ENCODE measurements around the gene CYB5A. TPM values are rescaled to one million over a fixed set of nuclear protein-coding genes. Genes with fewer than 3 reads are reported as not detected.
A peak's percentile ranks its signal among the peaks of the same experiment; 100 is the strongest.

The CYB5A gene
- polyA plus RNA-seq, 4 donors: 91.1 to 1,144 (median 565) TPM

- DNase-seq: no peak
- no peaks in the 10 kb centered on the region for H3K9me3 ChIP-seq (ENCODE audit: control insufficient read depth in 2 of 2, insufficient read depth in 1 of 2, low read depth in 1 of 2, low read length in 1 of 2)
- H3K4me1 ChIP-seq (ENCODE audit: control insufficient read depth in 3 of 3, insufficient read depth in 2 of 3, low read depth in 1 of 3, low read length in 2 of 3): peaks cover 5 to 33% (median 17%) of the 10 kb centered on the region in 3 donors
- no peak overlapping the region for H3K4me3 ChIP-seq (ENCODE audit: low read depth in 1 of 3, low read length in 3 of 3)
- 47 to 69% (median 55%) methylated on average over 11 of the region's 11 CpGs for WGBS, 3 donors
- no peak for FAIRE-seq
- H3K36me3 ChIP-seq (ENCODE audit: control insufficient read depth in 3 of 3, insufficient read depth in 2 of 3, low read depth in 1 of 3, low read length in 3 of 3): peaks cover 0 to 22% (median 4%) of the 10 kb centered on the region in 3 donors
- H3K27me3 ChIP-seq (ENCODE audit: control insufficient read depth in 3 of 3, insufficient read depth in 3 of 3, low read length in 3 of 3): no peaks in the 10 kb centered on the region
- H3K27ac ChIP-seq (ENCODE audit: low read depth in 1 of 3, low read length in 2 of 3): peak overlapping the region in 1 of 3 donors; percentile 34
Measured at GRCh38 chr18:74268933-74269620, 22.7 kb downstream of the CYB5A start.

DNA sequence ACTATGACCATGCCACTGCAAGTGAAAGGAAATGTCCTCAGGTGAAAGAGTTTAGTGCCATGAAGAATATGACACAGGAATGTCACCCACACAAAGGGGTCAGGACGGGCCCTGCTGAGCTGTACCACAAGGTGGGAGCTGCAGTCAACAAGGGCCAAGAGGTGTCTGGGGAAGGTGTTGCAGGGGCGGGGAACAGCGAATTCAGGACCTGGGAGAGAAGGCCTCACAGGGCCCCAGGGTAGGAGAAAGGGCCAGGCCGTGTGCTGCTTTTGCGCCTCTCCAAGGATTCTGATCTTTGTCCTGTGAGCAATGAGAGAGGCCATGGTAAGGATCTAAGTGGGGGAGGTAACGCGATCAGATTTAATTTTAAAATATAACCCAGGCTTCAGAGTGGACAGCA, 23.6 kb downstream of the CYB5A start:
- Histone ChIP-seq H3K4me1 (ENCODE audit: control insufficient read depth in 3 of 3, insufficient read depth in 2 of 3, low read depth in 1 of 3, low read length in 2 of 3) (peaks cover 5 to 33% (median 14%) of the 10 kb centered on the region in 3 donors), H3K27ac (ENCODE audit: low read depth in 1 of 3, low read length in 2 of 3) (peak overlapping the region in 2 of 3 donors; percentile 38 to 56), H3K9me3 (ENCODE audit: control insufficient read depth in 2 of 2, insufficient read depth in 1 of 2, low read depth in 1 of 2, low read length in 1 of 2) (no peaks in the 10 kb centered on the region), H3K36me3 (ENCODE audit: control insufficient read depth in 3 of 3, insufficient read depth in 2 of 3, low read depth in 1 of 3, low read length in 3 of 3) (peaks cover 0 to 17% (median 6%) of the 10 kb centered on the region in 3 donors), H3K27me3 (ENCODE audit: control insufficient read depth in 3 of 3, insufficient read depth in 3 of 3, low read length in 3 of 3) (no peaks in the 10 kb centered on the region), H3K4me3 (ENCODE audit: low read depth in 1 of 3, low read length in 3 of 3) (no peak overlapping the region)
- 45 to 82% (median 49%) methylated on average over 7 of the region's 7 CpGs for WGBS, 3 donors
- no peak for FAIRE-seq
- peak; percentile 47 to 50 for DNase-seq

DNA sequence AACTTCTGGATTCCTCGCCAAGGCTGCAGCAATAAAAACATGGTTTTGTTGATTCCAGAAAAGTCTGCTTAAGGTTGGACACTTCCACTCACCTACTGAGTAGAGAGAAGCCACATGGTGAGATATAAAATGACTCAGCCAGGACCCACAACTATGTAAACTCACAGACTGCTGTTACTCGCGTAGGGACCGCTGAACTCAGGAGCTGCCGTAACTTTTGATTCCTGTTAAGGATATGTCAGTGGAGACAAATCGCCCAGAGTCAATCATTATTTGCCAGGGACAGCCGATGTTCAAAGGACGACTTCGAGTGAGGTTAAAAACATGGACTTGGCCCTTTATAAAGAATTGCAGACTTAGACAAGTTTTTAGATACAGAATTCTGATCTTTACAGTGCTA, 25.6 kb downstream of the CYB5A start:
- WGBS, 3 donors: 16 to 51% (median 29%) methylated on average over 9 of the region's 9 CpGs
- peaks cover 5 to 33% (median 14%) of the 10 kb centered on the region in 3 donors for H3K4me1 ChIP-seq (ENCODE audit: control insufficient read depth in 3 of 3, insufficient read depth in 2 of 3, low read depth in 1 of 3, low read length in 2 of 3)
- H3K4me3 ChIP-seq (ENCODE audit: low read depth in 1 of 3, low read length in 3 of 3): no peak overlapping the region
- H3K27ac ChIP-seq (ENCODE audit: low read depth in 1 of 3, low read length in 2 of 3): peak overlapping the region; percentile 24 to 64 (median 62)
- DNase-seq (peak; percentile 71 to 92), FAIRE-seq (peak; percentile 62)
- peaks cover 0 to 32% (median 11%) of the 10 kb centered on the region in 3 donors for H3K36me3 ChIP-seq (ENCODE audit: control insufficient read depth in 3 of 3, insufficient read depth in 2 of 3, low read depth in 1 of 3, low read length in 3 of 3)
- no peaks in the 10 kb centered on the region for H3K27me3 ChIP-seq (ENCODE audit: control insufficient read depth in 3 of 3, insufficient read depth in 3 of 3, low read length in 3 of 3)
- H3K9me3 ChIP-seq (ENCODE audit: control insufficient read depth in 2 of 2, insufficient read depth in 1 of 2, low read depth in 1 of 2, low read length in 1 of 2): no peaks in the 10 kb centered on the region

DNA sequence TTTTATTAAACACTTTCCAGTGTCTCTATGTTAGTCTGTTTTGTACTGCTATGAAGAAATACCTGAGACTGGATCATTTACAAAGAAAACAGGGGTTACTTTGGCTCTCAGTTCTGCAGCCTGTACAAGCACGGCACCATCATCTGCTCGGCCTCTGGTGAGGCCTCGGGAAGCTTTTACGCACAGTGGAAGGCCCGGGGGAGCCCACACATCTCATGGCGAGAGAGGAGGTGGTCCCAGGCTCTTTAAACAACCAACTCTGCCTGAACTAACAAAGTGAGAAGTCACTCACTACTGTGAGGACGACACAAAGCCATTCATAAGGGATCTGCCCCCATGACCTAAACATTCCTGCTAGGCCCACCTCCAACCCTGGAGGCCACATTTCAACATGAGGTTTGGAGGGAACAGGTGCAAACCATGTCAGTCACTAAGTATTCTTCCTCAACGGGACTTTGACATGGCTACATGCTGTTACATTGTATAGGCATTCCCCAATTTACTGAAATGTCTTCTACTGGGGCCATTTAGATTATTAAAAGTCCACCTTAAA, 26.1 kb downstream of the CYB5A start:
- Histone ChIP-seq H3K4me1 (ENCODE audit: control insufficient read depth in 3 of 3, insufficient read depth in 2 of 3, low read depth in 1 of 3, low read length in 2 of 3) (peaks cover 5 to 33% (median 14%) of the 10 kb centered on the region in 3 donors), H3K27me3 (ENCODE audit: control insufficient read depth in 3 of 3, insufficient read depth in 3 of 3, low read length in 3 of 3) (no peaks in the 10 kb centered on the region), H3K27ac (ENCODE audit: low read depth in 1 of 3, low read length in 2 of 3) (peak overlapping the region; percentile 24 to 64 (median 62)), H3K4me3 (ENCODE audit: low read depth in 1 of 3, low read length in 3 of 3) (no peak overlapping the region), H3K36me3 (ENCODE audit: control insufficient read depth in 3 of 3, insufficient read depth in 2 of 3, low read depth in 1 of 3, low read length in 3 of 3) (peaks cover 0 to 32% (median 14%) of the 10 kb centered on the region in 3 donors), H3K9me3 (ENCODE audit: control insufficient read depth in 2 of 2, insufficient read depth in 1 of 2, low read depth in 1 of 2, low read length in 1 of 2) (no peaks in the 10 kb centered on the region)
- DNase-seq (no peak), FAIRE-seq (no peak)
- 85 to 89% (median 87%) methylated on average over 8 of the region's 8 CpGs for WGBS, 3 donors

DNA sequence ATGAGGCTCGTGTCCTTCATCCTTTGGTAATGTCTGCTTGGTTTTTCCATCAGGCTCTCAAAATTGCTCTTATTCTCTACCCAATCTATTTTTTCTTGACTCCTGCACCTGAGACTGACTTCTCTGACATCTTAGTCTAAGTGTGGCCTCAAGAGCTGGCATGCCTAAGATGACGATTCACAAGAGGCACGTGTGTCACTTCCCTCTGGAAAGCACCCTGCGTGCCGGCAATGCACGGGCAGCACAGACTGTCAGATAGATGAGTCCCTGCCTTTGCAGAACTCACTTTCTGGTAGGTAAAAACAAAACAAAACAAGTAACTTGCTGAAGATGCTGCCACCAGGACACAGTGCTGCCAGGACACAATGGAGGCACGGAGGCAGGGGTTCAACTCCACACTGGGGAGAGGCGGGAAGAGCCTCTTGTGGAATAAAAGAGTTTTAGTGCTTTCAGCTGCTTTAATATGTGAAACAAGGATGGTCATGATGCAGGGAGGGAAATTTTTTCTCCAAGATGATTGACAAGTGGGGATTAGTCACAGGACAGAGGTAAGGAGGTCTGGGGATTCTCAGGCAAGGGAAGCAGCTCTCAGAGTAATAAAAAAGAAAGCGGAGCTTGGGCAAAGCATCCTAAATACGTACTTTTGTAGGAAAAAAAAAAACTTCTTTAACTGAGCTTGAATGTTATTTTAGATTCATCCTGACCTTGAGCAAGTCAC, 27.3 kb downstream of the CYB5A start:
- WGBS, 3 donors: 67 to 73% (median 69%) methylated on average over 10 of the region's 10 CpGs

GRCh38 chr18:74261053-74261713, 30.6 kb downstream of the CYB5A start:
- no peak overlapping the region for H3K4me3 ChIP-seq (ENCODE audit: low read depth in 1 of 3, low read length in 3 of 3)
- 77 to 86% (median 83%) methylated on average over 6 of the region's 6 CpGs for WGBS, 3 donors
- FAIRE-seq (no peak), DNase-seq (no peak)
- H3K36me3 ChIP-seq (ENCODE audit: control insufficient read depth in 3 of 3, insufficient read depth in 2 of 3, low read depth in 1 of 3, low read length in 3 of 3): peaks cover 3 to 32% (median 13%) of the 10 kb centered on the region in 3 donors
- H3K9me3 ChIP-seq (ENCODE audit: control insufficient read depth in 2 of 2, insufficient read depth in 1 of 2, low read depth in 1 of 2, low read length in 1 of 2): no peaks in the 10 kb centered on the region
- no peaks in the 10 kb centered on the region for H3K27me3 ChIP-seq (ENCODE audit: control insufficient read depth in 3 of 3, insufficient read depth in 3 of 3, low read length in 3 of 3)
- no peak overlapping the region for H3K27ac ChIP-seq (ENCODE audit: low read depth in 1 of 3, low read length in 2 of 3)
- peaks cover 0 to 7% (median 5%) of the 10 kb centered on the region in 3 donors for H3K4me1 ChIP-seq (ENCODE audit: control insufficient read depth in 3 of 3, insufficient read depth in 2 of 3, low read depth in 1 of 3, low read length in 2 of 3)

More for the DNA sequence above, 27.3 kb downstream of the CYB5A start:
- no peak for DNase-seq
- peaks cover 5 to 31% (median 14%) of the 10 kb centered on the region in 3 donors for H3K4me1 ChIP-seq (ENCODE audit: control insufficient read depth in 3 of 3, insufficient read depth in 2 of 3, low read depth in 1 of 3, low read length in 2 of 3)
- H3K9me3 ChIP-seq (ENCODE audit: control insufficient read depth in 2 of 2, insufficient read depth in 1 of 2, low read depth in 1 of 2, low read length in 1 of 2): no peaks in the 10 kb centered on the region
- no peak overlapping the region for H3K4me3 ChIP-seq (ENCODE audit: low read depth in 1 of 3, low read length in 3 of 3)
- H3K36me3 ChIP-seq (ENCODE audit: control insufficient read depth in 3 of 3, insufficient read depth in 2 of 3, low read depth in 1 of 3, low read length in 3 of 3): peaks cover 0 to 32% (median 14%) of the 10 kb centered on the region in 3 donors
- no peaks in the 10 kb centered on the region for H3K27me3 ChIP-seq (ENCODE audit: control insufficient read depth in 3 of 3, insufficient read depth in 3 of 3, low read length in 3 of 3)
- H3K27ac ChIP-seq (ENCODE audit: low read depth in 1 of 3, low read length in 2 of 3): no peak overlapping the region
- FAIRE-seq: no peak

DNA sequence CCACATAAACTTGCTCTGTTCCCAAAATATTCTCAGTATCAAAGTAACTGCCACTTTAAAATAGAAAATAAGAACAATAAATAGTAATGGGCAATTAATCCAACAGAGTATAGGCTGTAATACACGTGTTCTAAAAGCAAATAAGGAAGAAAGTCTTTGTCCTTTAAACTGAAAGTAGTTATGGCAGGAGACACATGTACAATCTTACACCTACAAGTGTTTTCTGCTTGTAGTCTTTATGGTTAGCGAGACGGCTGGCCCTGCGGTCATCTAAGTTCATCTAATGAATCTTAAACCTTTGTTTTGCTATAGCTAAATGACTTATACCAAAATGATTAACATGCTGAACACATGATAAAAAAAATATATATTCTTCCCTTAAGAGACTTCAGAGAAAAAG, 32.4 kb downstream of the CYB5A start:
- Histone ChIP-seq H3K4me3 (ENCODE audit: low read depth in 1 of 3, low read length in 3 of 3) (no peak overlapping the region), H3K4me1 (ENCODE audit: control insufficient read depth in 3 of 3, insufficient read depth in 2 of 3, low read depth in 1 of 3, low read length in 2 of 3) (no peaks in the 10 kb centered on the region), H3K36me3 (ENCODE audit: control insufficient read depth in 3 of 3, insufficient read depth in 2 of 3, low read depth in 1 of 3, low read length in 3 of 3) (peaks cover 3 to 26% (median 14%) of the 10 kb centered on the region in 3 donors), H3K27ac (ENCODE audit: low read depth in 1 of 3, low read length in 2 of 3) (peak overlapping the region in 2 of 3 donors; percentile 22 to 58), H3K27me3 (ENCODE audit: control insufficient read depth in 3 of 3, insufficient read depth in 3 of 3, low read length in 3 of 3) (no peaks in the 10 kb centered on the region), H3K9me3 (ENCODE audit: control insufficient read depth in 2 of 2, insufficient read depth in 1 of 2, low read depth in 1 of 2, low read length in 1 of 2) (no peaks in the 10 kb centered on the region)
- WGBS, 3 donors: 15 to 69% (median 47%) methylated on average over 4 of the region's 4 CpGs
- peak; percentile 60 to 62 for DNase-seq
- FAIRE-seq: no peak

GRCh38 chr18:74257083-74257482, 34.7 kb downstream of the CYB5A start:
- FAIRE-seq (no peak), DNase-seq (no peak)
- no peak overlapping the region for H3K4me3 ChIP-seq (ENCODE audit: low read depth in 1 of 3, low read length in 3 of 3)
- H3K27ac ChIP-seq (ENCODE audit: low read depth in 1 of 3, low read length in 2 of 3): no peak overlapping the region
- no peaks in the 10 kb centered on the region for H3K9me3 ChIP-seq (ENCODE audit: control insufficient read depth in 2 of 2, insufficient read depth in 1 of 2, low read depth in 1 of 2, low read length in 1 of 2)
- WGBS, 3 donors: 70 to 79% (median 78%) methylated on average over 7 of the region's 7 CpGs
- no peaks in the 10 kb centered on the region for H3K27me3 ChIP-seq (ENCODE audit: control insufficient read depth in 3 of 3, insufficient read depth in 3 of 3, low read length in 3 of 3)
- H3K4me1 ChIP-seq (ENCODE audit: control insufficient read depth in 3 of 3, insufficient read depth in 2 of 3, low read depth in 1 of 3, low read length in 2 of 3): peaks cover 0 to 2% (median 0%) of the 10 kb centered on the region in 3 donors
- H3K36me3 ChIP-seq (ENCODE audit: control insufficient read depth in 3 of 3, insufficient read depth in 2 of 3, low read depth in 1 of 3, low read length in 3 of 3): peaks cover 3 to 25% (median 12%) of the 10 kb centered on the region in 3 donors
